Measurements from ENCODE around the gene BAIAP2.
A peak's percentile ranks its signal among the peaks of the same experiment; 100 is the strongest.

BAIAP2 gene, protein sequence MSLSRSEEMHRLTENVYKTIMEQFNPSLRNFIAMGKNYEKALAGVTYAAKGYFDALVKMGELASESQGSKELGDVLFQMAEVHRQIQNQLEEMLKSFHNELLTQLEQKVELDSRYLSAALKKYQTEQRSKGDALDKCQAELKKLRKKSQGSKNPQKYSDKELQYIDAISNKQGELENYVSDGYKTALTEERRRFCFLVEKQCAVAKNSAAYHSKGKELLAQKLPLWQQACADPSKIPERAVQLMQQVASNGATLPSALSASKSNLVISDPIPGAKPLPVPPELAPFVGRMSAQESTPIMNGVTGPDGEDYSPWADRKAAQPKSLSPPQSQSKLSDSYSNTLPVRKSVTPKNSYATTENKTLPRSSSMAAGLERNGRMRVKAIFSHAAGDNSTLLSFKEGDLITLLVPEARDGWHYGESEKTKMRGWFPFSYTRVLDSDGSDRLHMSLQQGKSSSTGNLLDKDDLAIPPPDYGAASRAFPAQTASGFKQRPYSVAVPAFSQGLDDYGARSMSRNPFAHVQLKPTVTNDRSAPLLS

DNA sequence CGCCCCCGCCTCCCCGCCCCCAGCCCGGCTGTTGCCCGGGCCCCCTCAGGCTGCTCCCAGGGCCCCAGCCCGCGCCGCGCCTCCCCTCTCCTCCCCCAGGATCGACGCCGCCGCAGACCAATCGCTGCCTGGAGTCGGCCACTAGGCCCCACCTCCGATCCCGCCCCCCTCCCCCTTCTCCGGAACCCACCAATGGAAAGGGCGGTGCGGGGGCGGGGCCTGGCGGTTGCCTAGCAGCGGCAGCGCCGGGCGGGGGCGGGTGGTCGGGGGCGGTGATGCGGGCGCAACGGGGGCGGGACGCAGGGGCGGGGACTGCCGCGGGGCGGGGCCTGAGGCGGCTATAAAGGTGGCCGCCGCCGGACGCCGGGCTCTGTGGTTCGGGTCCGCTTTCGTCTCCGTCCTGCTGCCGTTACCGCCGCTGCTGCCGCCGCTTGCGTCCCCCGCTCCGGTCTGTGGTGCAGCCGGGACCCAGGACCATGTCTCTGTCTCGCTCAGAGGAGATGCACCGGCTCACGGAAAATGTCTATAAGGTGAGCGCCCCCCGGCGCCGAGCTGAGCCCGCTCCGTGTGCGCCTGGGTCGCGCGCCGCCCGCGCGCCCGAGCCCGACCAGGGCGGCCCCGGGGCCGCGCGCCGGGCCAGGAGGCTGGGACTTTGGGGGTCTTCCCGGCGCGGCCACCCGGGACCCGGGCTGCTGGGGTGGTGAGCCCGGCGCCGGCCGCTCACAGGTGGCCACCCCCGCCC lies at the start of gene BAIAP2:
Gene BAIAP2 (plus strand): TSS at position 373 of the 742 bp plus-strand sequence. CDS start 104 bp downstream, at position 477.
- peak; percentile 79 for DNase-seq

DNA sequence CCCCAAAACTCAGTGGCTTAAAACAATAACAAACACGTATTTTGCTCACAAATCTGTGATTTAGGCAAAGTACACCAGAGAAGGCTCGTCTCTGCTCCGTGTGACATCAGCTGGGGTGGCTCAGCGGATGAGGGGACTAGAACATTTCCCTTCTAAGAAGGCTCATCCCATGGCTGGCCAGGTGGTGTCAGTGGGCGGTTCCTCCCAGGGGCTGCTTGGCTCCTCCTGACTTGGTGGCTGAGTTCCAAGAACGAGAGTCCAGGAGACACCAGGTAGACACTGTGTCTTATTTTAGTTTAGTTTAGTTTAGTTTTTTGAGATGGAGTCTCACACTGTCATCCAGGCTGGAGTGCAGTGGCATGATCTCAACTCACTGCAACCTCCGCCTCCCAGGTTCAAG lies 48.9 kb upstream of the BAIAP2 start:
- no peak for DNase-seq

DNA sequence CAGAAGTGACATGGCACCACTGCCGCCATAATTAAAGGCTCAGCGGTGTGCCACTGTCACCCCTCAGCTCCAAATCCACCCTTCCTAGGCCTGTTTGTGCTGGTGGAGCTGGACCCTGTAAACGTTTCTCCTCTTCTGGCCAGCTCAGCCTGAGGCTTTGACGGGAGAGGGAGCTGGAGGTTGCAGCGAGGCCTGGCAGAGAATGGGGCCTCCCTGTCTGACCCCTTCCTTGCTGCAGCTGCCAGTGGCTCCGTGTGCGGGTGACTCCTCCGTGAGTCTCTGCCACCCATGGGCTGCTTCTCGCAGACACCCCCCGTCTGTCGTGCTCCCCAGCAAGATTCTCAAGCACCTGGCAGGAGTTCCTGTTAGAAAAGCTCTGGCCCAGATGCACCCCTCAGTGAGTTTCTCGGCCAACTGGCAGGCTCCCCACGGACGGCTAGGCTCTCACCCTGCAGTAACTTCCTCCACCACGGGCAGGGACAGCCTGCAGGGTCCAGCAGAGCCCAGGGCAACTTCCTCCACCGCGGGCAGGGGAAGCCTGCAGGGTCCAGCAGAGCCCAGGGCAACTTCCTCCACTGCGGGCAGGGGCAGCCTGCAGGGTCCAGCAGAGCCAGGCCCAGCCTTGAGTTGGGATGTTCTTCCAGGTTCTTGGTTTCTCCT lies 48.0 kb upstream of the BAIAP2 start:
- DNase-seq: no peak

DNA sequence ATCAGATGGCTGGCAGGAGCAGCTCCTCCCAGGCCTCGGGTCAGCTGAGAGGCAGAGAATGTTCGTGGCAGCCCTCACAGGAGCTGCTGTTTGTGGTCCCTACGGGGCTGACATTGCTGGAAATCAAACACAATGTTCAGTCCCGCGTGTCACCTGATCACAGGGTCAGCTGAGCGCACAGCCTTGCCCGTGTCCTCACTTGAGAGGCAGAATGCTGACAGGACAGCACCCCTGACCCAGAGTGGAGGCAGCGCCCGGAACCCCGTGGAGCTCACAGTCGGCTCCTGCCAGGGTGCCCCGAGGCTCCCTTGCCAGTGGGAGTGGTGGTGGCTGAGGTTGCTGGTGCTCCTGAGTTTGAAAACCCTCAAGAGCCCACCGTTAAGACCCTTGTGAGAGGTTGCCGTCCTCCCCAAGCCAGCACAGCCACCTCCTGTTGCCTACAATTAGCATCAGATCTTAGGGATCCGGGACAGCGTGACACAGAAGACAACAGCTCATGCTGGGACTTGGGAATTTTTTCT lies 47.0 kb upstream of the BAIAP2 start:
- DNase-seq: no peak

DNA sequence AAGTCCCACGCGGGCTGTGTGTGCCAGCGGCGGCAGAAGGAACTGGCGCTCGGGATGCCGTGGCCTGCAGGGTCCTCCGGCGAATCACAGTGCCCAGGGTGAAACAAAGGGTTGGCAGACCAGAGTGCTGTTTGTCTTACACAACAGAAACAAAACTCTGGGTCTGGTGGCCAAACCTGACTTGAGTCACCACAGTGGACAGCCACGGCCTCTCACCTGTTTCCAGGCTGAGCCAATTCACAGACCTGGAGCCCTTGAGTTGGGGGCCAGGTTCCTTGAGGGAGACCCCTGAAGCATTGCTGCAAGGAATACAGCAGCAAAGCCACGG lies 45.4 kb upstream of the BAIAP2 start:
- no peak for DNase-seq

DNA sequence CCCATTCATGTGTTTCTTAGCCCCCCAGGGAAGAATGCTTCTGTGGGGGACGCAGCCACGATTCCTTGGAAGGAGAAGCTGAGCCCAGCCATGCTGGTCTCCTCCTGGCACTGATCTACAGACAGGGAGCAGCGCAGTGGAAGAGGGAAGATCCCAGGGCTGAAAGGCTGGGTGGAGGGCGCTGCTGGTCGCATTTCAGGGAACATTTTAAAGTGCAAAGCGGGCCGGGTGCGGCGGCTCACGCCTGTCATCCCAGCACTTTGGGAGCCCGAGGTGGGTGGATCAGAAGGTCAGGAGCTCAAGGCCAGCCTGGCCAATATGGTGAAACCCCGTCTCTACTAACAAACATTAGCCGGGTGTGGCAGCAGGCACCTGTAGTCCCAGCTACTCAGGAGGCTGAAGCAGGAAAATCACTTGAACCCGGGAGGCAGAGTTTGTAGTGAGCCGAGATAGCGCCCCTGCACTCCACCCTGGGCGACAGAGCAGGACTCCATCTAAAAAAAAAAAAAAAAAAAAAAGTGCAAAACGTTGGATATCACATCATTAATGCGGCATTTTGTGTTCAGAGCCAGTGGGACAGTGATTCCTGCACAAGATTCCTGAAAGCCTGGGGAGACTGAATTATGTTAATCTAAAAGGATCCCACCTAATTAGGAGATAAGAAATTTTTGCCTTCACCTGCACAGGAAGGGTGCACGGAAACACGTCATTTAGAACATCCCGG lies 43.9 kb upstream of the BAIAP2 start:
- DNase-seq: no peak

DNA sequence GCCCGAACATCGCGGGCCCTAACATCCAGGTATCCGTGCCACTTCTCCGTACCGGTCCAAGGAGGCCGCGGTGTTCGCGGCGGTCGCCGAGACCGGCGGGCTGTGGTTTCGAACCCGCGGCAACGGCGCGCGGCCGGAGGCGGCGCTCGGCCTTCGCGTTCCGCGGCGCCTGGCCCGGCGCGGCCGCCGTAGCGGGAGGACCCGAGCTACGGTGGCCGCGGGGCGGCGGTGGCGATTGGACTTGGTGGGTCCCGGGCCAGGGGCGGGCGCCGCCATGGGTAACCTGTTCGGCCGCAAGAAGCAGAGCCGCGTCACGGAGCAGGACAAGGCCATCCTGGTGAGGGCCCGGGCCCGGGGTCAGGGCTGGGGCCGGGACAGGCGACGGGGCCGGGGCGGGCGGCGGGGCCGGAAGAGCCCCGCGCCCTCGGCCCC lies 43.3 kb upstream of the BAIAP2 start, which contains the start of gene CHMP6:
Gene CHMP6 (plus strand): TSS at position 197 of the 432 bp plus-strand sequence. CDS start 78 bp downstream, at position 275.
- DNase-seq: peak; percentile 77

DNA sequence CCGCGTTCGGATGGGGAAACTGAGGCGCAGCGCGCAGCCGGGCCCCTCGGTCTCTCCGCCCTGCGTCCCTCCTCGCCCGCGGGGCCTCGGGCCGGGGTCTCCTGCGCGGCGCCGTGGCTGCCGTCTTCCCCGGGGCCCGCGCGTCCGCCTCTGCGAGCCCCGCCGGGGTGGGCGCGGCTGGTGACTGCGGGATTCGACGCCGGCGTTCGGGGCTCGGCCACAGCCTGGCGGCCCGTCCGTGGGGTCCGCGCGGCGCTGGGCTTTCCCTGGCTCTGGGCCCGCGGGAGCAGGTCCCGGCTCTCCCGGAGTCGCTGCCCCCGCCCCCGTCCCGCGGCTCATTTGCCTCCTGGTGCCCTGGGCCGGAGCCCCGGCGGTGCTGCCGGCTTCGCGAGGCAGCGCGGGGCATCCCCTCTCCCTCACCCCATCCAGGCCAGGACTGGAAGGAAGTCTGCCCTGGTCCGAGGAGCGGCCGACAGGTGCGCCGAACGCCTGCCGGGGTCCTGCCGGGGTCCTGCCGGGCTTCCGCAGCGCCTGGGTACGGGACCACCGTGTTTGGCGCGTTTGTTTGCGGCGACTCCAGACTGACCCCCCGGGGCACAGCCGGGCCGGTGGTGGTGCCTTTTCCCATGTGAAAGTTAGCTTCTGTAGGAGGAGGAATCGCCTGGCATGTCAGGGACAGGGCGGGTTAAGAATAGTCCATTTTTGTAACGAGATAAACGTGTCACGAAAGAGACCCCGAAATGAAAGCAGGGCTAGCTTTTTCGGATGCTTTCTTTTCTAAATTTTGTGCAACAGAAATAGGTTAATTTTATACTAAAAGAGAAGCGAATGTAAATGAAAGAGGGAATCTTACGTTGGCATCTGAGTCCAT lies 42.6 kb upstream of the BAIAP2 start:
- DNase-seq: no peak

DNA sequence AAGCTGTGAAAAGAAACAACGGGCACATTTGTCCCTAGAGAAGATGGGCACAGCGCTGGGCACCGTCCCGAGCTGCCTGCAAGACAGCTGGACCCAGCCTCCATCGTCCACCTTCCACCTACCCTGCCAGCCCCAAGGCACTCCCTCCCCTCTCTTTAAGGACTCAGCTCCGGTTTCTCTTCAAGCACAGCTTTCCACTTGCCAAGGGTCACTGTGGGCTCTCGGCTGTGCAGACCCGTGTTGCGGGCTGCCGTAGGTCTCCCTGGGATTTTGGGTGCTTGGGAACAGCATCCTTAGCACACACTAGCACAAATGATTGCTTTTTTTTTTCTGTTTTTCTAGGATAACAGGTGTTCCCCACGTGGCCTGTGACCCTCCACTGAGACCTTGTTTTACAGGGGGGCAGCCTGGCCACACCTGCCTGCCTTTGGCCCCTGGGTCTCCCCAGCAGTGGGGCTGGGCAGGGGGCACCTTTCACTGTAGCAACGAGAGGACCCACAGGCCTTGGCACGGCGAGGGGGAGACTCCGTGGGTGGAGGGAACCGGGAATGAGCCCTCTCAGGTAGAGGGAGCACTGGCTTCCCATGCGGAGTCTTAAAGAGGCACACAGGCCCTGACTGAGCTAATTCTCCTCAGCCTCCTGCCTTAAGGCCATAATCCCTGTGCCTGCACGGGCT lies 41.9 kb upstream of the BAIAP2 start:
- no peak for DNase-seq

DNA sequence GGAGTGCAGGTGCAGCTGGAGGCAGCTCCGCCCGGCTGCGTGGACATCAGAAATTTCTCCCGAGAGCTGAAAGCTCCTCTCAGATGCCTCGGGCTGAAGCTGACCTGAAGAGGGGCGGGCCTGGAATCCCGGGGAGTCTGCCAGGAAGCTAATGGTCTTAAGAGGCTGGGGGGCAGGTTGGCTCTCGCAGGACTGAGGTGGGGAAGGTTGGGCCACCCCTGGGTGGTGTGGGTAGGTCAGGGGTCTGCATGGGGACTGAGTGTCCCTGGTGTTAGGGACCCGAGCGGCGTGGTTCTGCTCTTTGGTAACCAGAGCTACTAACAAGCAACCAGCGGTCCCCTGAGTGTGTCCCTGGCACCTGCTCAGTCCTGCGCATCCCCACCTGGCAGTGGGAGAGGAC lies 39.8 kb upstream of the BAIAP2 start:
- DNase-seq: no peak

DNA sequence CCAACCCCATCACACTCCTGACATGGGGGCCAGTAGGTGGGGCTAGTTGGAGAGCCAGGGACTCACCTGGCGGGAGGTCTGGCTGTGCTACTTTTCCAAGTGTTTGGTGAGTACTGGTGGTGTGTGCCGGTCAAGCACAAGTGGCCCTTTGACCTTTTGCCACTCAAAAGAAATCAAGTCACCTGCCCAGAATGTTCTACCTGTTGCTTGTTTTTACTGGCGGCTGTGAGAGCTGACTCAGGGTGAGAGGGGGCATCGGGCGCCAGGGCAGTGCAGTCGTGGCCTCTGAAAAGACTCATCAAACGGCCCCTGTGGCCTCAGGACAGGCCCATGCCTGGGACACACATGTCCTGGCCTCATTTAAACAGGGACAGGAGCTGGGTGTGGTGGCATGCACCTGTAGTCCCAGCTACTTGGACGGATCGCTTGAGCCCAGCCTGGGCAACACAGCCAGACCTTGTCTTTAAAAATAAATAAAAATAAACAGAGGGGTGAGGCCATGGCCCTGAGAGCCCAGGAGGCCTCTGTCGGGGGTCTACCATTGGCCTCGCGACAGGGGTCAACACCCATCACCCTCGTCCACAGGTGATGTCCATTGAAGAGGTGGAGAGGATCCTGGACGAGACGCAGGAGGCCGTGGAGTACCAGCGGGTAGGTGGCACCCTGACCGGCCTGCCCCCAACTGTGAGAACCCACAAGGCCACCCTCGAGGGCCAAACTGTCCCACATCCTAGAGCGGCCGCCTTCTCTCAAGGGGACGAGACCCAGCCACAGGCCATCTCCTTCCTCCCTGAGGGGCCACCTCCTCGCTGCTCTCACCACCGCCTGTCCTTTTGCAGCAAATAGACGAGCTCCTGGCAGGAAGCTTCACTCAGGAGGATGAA lies 38.3 kb upstream of the BAIAP2 start:
- no peak for DNase-seq

DNA sequence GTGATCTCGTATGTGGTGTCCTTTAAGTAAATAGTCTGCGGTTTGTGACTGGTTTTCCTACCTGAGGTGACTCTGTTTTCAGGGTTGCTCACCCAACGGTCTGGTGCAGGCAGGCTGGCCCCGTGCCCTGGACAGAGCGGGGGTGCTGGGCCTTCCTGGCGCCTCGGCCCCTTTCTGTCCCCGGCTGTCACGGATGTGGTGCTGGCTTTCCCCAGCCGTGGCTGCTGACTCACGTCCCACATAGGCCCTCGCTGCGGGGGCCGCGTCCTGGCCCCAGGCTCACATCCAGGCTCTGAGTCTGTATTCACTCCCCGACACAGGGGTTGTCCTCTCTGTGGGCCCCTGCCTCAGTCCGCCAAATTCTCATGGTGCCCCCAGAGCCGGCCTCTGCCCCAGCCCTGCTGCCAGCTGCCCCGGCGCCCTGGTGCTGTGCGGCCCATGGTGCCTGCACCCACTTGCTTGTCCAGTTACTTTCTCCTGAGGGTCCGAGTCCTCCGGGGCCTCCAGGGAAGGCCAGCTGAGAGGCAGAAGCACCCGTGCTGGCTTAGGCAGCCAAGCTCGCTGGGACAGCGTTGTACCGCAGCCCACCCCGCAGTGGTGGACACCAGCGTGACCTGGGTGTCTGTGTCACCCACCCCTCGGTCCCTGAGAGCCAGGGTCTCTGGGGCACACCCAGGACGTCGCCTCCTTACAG lies 37.4 kb upstream of the BAIAP2 start:
- no peak for DNase-seq

DNA sequence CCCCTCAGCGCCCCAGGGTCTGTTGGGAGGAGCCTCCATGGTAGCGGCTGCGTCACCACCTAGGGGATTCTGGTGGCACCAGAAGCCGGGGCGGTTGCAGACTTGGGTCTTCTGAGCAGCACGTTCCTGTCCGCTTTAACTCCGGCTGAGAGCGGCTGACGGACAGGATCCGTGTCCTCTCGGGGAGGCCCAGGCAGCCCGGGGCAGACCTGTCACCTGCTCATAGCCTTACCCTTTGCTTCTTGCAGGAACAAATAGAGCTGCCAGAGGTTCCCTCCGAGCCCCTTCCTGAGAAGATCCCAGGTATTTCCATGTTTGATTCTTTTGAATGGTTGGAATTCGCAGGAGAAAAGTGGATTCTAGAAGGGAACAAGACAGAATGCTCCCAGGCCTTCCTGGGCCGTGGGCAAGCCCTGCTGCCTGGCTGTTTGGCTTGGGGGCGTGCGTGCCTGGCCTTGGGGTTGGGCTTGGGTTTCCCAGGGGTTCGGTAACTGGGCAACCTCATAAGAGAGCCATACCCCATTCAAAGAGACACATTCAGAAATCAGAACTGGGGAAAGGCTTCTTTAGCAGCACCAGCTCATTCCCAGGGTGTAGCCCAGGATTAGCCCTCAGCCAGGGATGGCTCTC lies 36.7 kb upstream of the BAIAP2 start:
- DNase-seq: no peak

DNA sequence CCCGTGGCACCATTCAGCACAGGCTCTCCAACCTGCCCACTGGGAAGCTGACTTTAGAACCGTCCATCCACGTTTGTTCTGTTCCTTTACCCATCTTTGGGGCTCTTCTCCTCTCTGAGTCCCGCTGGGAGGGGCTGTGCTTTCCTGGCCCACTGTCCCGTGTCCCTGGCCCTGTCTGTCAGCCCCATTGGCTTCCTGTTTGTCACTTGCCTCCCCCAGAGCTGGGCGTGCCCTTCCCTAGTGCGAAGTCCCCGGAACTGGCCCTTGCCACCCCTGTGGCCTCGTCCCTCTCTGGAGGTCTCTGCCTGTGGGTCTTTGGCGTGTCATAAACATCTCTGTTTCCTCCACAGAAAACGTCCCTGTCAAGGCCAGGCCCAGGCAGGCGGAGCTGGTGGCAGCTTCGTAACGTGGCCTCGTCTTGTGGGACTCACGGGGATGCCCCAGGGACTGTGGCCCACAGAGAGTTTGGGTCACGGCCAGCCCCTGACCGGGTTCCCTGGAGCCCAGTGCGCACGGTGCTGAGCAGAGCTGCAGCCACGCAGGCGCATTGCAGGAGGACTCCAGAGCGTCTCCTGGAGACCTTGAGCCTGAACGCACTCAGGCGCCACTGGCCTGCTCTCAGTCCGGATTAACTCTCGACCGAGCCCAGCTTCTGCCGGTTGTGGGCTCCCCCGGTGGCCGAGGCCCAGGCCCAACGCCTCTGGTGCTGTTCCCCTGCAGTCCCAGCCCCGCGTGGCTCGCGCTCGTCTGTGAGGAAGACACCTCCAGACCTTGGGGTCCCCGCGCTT lies 36.0 kb upstream of the BAIAP2 start:
- no peak for DNase-seq

DNA sequence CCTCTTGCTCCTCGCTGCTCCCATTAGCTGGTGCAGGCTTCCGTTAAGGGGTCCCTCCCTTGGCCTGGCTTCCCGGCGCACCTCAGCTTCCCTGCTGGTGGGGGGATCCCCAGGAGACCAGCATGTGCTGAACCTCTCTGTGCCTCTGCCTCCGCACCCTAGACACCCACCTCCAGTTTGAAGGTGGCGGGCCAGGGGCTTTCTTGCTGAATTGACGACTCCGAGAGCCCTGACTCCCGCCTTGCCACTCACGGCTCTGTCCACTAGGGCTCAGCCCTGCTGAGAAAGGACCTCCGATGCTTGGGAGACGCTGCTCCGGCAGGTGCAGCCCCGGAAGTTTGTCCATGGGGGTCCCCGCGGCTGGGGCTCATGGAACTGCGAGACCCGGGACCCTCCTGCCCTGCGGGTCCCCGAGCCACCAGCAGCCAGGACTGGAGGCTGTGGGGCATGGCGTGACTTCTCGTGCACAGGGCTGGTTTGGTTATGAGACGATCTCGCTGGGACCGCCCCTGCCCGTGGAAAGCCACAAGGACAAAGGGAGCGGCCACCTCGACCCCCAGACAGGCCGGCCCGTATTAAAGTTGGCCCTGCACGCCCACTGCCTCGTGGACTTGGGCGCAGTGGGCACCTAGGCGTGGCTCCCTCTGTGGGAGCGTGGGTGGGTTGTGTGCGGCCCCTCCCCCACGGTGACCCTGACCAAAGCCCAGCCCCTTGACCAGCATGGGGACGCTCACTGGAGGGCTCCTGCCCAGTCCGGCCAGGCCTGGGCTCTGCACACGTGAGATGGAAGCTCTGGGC lies 35.2 kb upstream of the BAIAP2 start:
- no peak for DNase-seq

DNA sequence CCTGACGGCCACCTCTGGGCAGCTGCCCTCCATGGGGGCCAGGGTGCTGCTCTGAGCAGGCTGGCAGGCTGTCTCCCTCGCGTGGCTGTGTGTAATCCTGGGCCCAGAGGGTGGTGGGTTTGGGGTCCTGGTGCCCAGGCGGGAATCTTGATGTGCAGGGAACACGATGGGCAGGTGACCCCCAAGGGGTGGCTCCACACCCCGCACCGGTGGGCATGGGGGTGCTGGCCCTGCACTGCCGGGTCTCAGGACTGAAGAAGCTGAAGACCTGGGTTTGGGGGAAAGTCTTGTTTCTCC lies 34.7 kb upstream of the BAIAP2 start:
- DNase-seq: no peak

Measured in NCI-H226 (cell line).